A673 (cell line): ENCODE data around the gene NCOA3. TPM values are rescaled to one million over a fixed set of nuclear protein-coding genes. Genes with fewer than 3 reads are reported as not detected.
"Not testable (repeated sequence)": the region's sequence is repeated elsewhere in the genome, so short reads cannot be mapped to it uniquely, and the experiment has no call there.

ENCODE experiments used
- BruUV-seq: library from RNA; stranded (reverse); fragments of 400-500 nt; replicated peaks from 2 replicates; lab custom pipeline; 2021; lab: Mats Ljungman, UMichigan
- CTCF ChIA-PET: fragments of 300-600 bp; sonication (Branson Sonifier 250); formaldehyde crosslinking; loops from one replicate; lab custom pipeline; 2022; ENCODE audit warnings: antibody characterized with exemption; lab: Charles Lee
- POLR2A ChIA-PET: fragments of 300-600 bp; sonication (Branson Sonifier 250); formaldehyde crosslinking; loops from one replicate; lab custom pipeline; 2022; ENCODE audit warnings: antibody characterized with exemption; ENCODE audit not compliant: low non-redundant PET; lab: Charles Lee
- DNase-seq: peaks from one replicate; pipeline ENCODE4 v3.0.0-alpha.2; 2015; ENCODE audit warnings: low spot score
- H3K27ac ChIP-seq: fragments of 200-600 bp; sonication (generic); 2 replicates; pipeline ENCODE4 v1.5.1; 2016; ENCODE audit warnings: mixed run types, low read depth, mild to moderate bottlenecking, mixed read lengths, antibody characterized with exemption, low read length; ENCODE audit not compliant: poor library complexity, severe bottlenecking
- H3K27me3 ChIP-seq: fragments of 200-600 bp; sonication (generic); replicated peaks from 2 replicates; pipeline ENCODE4 v1.6.1; 2017; ENCODE audit warnings: mixed run types, low read depth, mild to moderate bottlenecking, mixed read lengths, antibody characterized with exemption, low read length; ENCODE audit not compliant: insufficient read depth, poor library complexity
- H3K36me3 ChIP-seq: fragments of 200-600 bp; sonication (generic); 2 replicates; pipeline ENCODE4 v1.6.1; 2016; ENCODE audit warnings: mixed run types, mild to moderate bottlenecking, mixed read lengths, antibody characterized with exemption, low read length; ENCODE audit not compliant: insufficient read depth, poor library complexity, severe bottlenecking
- H3K4me1 ChIP-seq: fragments of 200-600 bp; sonication (generic); 2 replicates; pipeline ENCODE4 v1.6.1; 2017; ENCODE audit warnings: mixed run types, mild to moderate bottlenecking, mixed read lengths, antibody characterized with exemption, low read length; ENCODE audit not compliant: insufficient read depth, poor library complexity, severe bottlenecking
- H3K4me3 ChIP-seq: fragments of 200-600 bp; sonication (generic); 2 replicates; pipeline ENCODE4 v1.5.1; 2016; ENCODE audit warnings: low read depth, mixed run types, mild to moderate bottlenecking, mixed read lengths, low read length; ENCODE audit not compliant: poor library complexity, severe bottlenecking
- H3K9me3 ChIP-seq: fragments of 200-600 bp; sonication (generic); 2 replicates; pipeline ENCODE4 v1.6.1; 2016; ENCODE audit warnings: mixed run types, low read depth, mild to moderate bottlenecking, mixed read lengths, antibody characterized with exemption, low read length; ENCODE audit not compliant: poor library complexity, severe bottlenecking
- EZH2 ChIP-seq: fragments of 200-600 bp; sonication (generic); IDR thresholded peaks from 2 replicates; pipeline ENCODE4 v1.6.1; 2017; ENCODE audit warnings: borderline replicate concordance, low read depth, mild to moderate bottlenecking, mixed read lengths, antibody characterized with exemption, low read length; ENCODE audit not compliant: poor library complexity, severe bottlenecking
- intact Hi-C: fragments of 100-400 bp; cut with micrococcal nuclease; formaldehyde crosslinking; loops from one replicate; pipeline ENCODE4 v1.10.0; 2022; ENCODE audit not compliant: unreplicated experiment
- total RNA-seq: library from RNA; stranded (reverse); gene quantifications from 2 replicates; pipeline ENCODE4 v1.2.3, GENCODE V29; 2021
- TF ChIP-seq, protein P1 (sequence below): fragments of 300-800, 200-600 bp; sonication (generic); conservative IDR thresholded peaks from 2 replicates; pipeline ENCODE4 v1.5.1; 2017; ENCODE audit warnings: low read depth, mild to moderate bottlenecking, antibody characterized with exemption, low read length, moderate library complexity, mixed read lengths

NCOA3 gene
- total RNA-seq, 1 experiment from 2014 or later: 26.8 TPM

GRCh38 chr20:47578543-47578942 is 76.9 kb downstream of the NCOA3 start:
- no peaks in the 10 kb centered on the region for H3K36me3 ChIP-seq
- CTCF ChIA-PET: no interaction called here
- intact Hi-C loops: no loop called here
- BruUV-seq: no TSS peak
- TF ChIP-seq, protein P1, sequence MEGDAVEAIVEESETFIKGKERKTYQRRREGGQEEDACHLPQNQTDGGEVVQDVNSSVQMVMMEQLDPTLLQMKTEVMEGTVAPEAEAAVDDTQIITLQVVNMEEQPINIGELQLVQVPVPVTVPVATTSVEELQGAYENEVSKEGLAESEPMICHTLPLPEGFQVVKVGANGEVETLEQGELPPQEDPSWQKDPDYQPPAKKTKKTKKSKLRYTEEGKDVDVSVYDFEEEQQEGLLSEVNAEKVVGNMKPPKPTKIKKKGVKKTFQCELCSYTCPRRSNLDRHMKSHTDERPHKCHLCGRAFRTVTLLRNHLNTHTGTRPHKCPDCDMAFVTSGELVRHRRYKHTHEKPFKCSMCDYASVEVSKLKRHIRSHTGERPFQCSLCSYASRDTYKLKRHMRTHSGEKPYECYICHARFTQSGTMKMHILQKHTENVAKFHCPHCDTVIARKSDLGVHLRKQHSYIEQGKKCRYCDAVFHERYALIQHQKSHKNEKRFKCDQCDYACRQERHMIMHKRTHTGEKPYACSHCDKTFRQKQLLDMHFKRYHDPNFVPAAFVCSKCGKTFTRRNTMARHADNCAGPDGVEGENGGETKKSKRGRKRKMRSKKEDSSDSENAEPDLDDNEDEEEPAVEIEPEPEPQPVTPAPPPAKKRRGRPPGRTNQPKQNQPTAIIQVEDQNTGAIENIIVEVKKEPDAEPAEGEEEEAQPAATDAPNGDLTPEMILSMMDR: no peak
- TF ChIP-seq EZH2: no peak
- POLR2A ChIA-PET: interaction anchor here (0.7 kb wide), 1 partner anchor 75 kb away, joined by 4 read pairs; no protein-coding TSS in a partner anchor
- no peaks in the 10 kb centered on the region for H3K9me3 ChIP-seq
- no peak for DNase-seq
- H3K4me1 ChIP-seq: peaks cover 54% of the 10 kb centered on the region
- H3K27ac ChIP-seq: no peak overlapping the region
- no peak overlapping the region for H3K4me3 ChIP-seq
- no peaks in the 10 kb centered on the region for H3K27me3 ChIP-seq

GRCh38 chr20:47580686-47581085 is 79.0 kb downstream of the NCOA3 start:
- POLR2A ChIA-PET: interaction anchor here (0.7 kb wide), 1 partner anchor 743 kb away, joined by 3 read pairs; no protein-coding TSS in a partner anchor
- H3K27me3 ChIP-seq, H3K4me3 ChIP-seq, intact Hi-C loops, H3K36me3 ChIP-seq, H3K27ac ChIP-seq, CTCF ChIA-PET, BruUV-seq, H3K9me3 ChIP-seq, DNase-seq: not testable (repeated sequence)
- peaks cover 32% of the 10 kb centered on the region for H3K4me1 ChIP-seq

DNA sequence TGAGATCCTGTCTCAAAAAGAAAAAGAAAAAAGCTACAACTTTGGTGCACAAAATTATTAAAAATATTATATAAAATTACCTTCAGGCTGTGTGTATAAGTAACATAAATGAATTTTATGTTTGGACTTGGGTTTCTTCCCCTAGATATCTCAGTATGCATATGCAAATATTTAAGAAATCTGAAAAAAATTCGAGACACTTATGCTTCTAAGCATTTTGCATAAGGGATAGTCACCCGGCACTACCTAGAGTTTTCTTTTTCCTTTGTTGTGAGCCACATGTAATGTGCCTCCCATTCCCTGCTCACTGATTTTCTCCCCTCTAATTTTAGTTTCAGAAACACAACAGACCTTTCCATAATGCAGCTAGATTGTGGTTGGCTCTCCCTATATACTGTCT is 79.4 kb downstream of the NCOA3 start:
- Histone ChIP-seq H3K27ac (no peak overlapping the region), H3K4me1 (peaks cover 28% of the 10 kb centered on the region), H3K9me3 (no peaks in the 10 kb centered on the region), H3K27me3 (no peaks in the 10 kb centered on the region), H3K36me3 (no peaks in the 10 kb centered on the region), H3K4me3 (no peak overlapping the region)
- TF ChIP-seq, protein P1: no peak
- TF ChIP-seq EZH2: no peak
- ChIA-PET CTCF (no interaction called here), POLR2A (interaction anchor here (0.5 to 0.7 kb wide), 2 partner anchors 17 to 742 kb away, joined by 3 to 13 read pairs; no protein-coding TSS in a partner anchor)
- BruUV-seq: no TSS peak
- no peak for DNase-seq
- intact Hi-C loops: no loop called here

DNA sequence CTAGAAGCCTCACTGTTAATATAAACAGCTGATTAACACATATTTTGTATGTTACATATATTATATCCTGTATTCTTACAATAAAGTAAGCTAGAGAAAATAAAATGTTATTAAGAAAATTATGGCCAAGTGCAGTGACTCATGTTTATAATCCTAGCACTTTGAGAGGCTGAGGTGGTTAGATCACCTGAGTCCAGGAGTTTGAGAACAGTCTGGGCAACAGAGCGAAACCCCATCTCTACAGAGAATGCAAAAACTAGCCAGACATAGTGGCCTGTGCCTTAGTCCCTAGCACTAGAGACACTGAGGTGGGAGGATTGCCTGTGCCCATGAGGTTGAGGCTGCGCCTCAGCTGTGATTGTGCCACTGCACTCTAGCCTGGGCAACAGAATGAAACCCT is 81.9 kb downstream of the NCOA3 start:
- DNase-seq: no peak
- Histone ChIP-seq H3K27ac (no peak overlapping the region), H3K27me3 (no peaks in the 10 kb centered on the region), H3K4me1 (peaks cover 17% of the 10 kb centered on the region), H3K36me3 (no peaks in the 10 kb centered on the region), H3K9me3 (no peaks in the 10 kb centered on the region), H3K4me3 (no peak overlapping the region)
- intact Hi-C loops: no loop called here
- BruUV-seq: no TSS peak
- TF ChIP-seq EZH2: no peak
- TF ChIP-seq, protein P1: no peak
- CTCF ChIA-PET: no interaction called here
- POLR2A ChIA-PET: no interaction called here
